ENCODE data around the gene GHITM.
"Not testable (repeated sequence)": the region's sequence is repeated elsewhere in the genome, so short reads cannot be mapped to it uniquely, and the experiment has no call there.

- TF ChIP-seq CTCF (IDR thresholded peaks at IDR 0.05); ZFX (IDR thresholded peaks at IDR 0.05; ENCODE audit: borderline replicate concordance): not testable (repeated sequence)
Observed at GRCh38 chr10:84109772-84110171, 29.5 kb upstream of the GHITM start.

All from 22Rv1 (cell line).